A549 (cell line): ENCODE measurements around the gene CLPX. TPM values are rescaled to one million over a fixed set of nuclear protein-coding genes. Genes with fewer than 3 reads are reported as not detected.

Experiments
- ATAC-seq, 2 experiments: fragments of 200-7000 bp in 1 of 2; fragments of >200 bp in 1 of 2; cut with Nextera tagmentation in 1 of 2; cut with Tn5 transposase in 1 of 2; 3 replicates each; pipeline versions ENCODE4 v1.8.0 to v1.9.1; 2018 to 2020; ENCODE audit warnings: mild to moderate bottlenecking in 1 of 2, moderate library complexity in 1 of 2
- CTCF ChIA-PET: fragments of 300-600 bp; sonication (Branson Sonifier 250); formaldehyde crosslinking; extraction: SDS; loops from one replicate; lab custom pipeline; 2021; ENCODE audit warnings: antibody characterized with exemption, inconsistent platforms; lab: Yijun Ruan, JAX
- POLR2A ChIA-PET: fragments of 350-600 bp; formaldehyde crosslinking; extraction: SDS; loops from one replicate; lab custom pipeline; 2021; ENCODE audit warnings: antibody characterized with exemption, inconsistent platforms; lab: Yijun Ruan, JAX
- DNase-seq, 2 experiments: peaks; one replicate each; pipeline versions ENCODE4 v3.0.0 to v3.0.0-alpha.2; 2011 to 2016; ENCODE audit warnings: low read depth in 1 of 2, low spot score in 1 of 2
- FAIRE-seq: peaks from 2 replicates; lab custom pipeline; 2011; peaks lifted over from hg19 to GRCh38; lab: Jason Lieb, UNC
- H3K27ac ChIP-seq, 2 experiments: fragments of >200 bp; sonication (Bioruptor Twin); formaldehyde crosslinking; 3 replicates each; pipeline ENCODE4 v1.5.1; 2016 to 2017
- H3K4me1 ChIP-seq: fragments of >200 bp; sonication (Bioruptor Twin); formaldehyde crosslinking; 3 replicates; pipeline ENCODE4 v1.6.1; 2016
- H3K4me2 ChIP-seq: fragments of >200 bp; sonication (Bioruptor Twin); formaldehyde crosslinking; 3 replicates; pipeline ENCODE4 v1.6.1; 2016
- H3K4me3 ChIP-seq: fragments of >200 bp; sonication (Bioruptor Twin); formaldehyde crosslinking; 3 replicates; pipeline ENCODE4 v1.5.1; 2016
- H3K9me3 ChIP-seq: fragments of >200 bp; sonication (Bioruptor Twin); formaldehyde crosslinking; 3 replicates; pipeline ENCODE4 v1.6.1; 2016
- BHLHE40 ChIP-seq: IDR thresholded peaks from 2 replicates; pipeline ENCODE4 v1.6.1; 2012; ENCODE audit warnings: low read depth, low read length, inconsistent platforms
- CEBPB ChIP-seq, 2 experiments: fragments of >200 bp in 1 of 2; sonication (Bioruptor Twin) in 1 of 2; formaldehyde crosslinking in 1 of 2; IDR thresholded peaks; 2 replicates each; pipeline ENCODE4 v1.6.1; 2012 to 2016
- CHD2 ChIP-seq: fragments of 150-350 bp; IDR thresholded peaks from 2 replicates; pipeline ENCODE4 v1.6.1; 2014; ENCODE audit warnings: low read length; ENCODE audit not compliant: partially characterized antibody
- EHMT2 ChIP-seq: fragments of 200-600 bp; sonication (generic); IDR thresholded peaks from 2 replicates; pipeline ENCODE4 v1.6.1; 2016; ENCODE audit warnings: antibody characterized with exemption, low read depth, mild to moderate bottlenecking, moderate library complexity
- EP300 ChIP-seq, 2 experiments: fragments of >200 bp; sonication (Bioruptor Twin); formaldehyde crosslinking; IDR thresholded peaks; 2 replicates in 1 of 2; 3 replicates in 1 of 2; pipeline ENCODE4 v1.6.1; 2016 to 2017
- FOSB ChIP-seq: fragments of 250-450 bp; sonication (Bioruptor Pico); IDR thresholded peaks from 2 replicates; pipeline ENCODE4 v1.5.0; 2020; ENCODE audit warnings: mild to moderate bottlenecking, moderate library complexity
- HOXB5 ChIP-seq: fragments of 250-450 bp; sonication (Bioruptor Pico); IDR thresholded peaks from 2 replicates; pipeline ENCODE4 v1.5.0; 2020; ENCODE audit warnings: mild to moderate bottlenecking, moderate library complexity
- MAZ ChIP-seq: fragments of 150-350 bp; IDR thresholded peaks from 2 replicates; pipeline ENCODE4 v1.6.1; 2014; ENCODE audit warnings: antibody characterized with exemption, low read depth, low read length, borderline replicate concordance
- MYC ChIP-seq: IDR thresholded peaks from 2 replicates; pipeline ENCODE4 v1.6.1; 2012; ENCODE audit warnings: mild to moderate bottlenecking, inconsistent platforms, low read length, improper control_type of control experiment, borderline replicate concordance
- NR3C1 ChIP-seq: fragments of >200 bp; sonication (Bioruptor Twin); formaldehyde crosslinking; IDR thresholded peaks from 3 replicates; pipeline ENCODE4 v1.6.1; 2017
- PHF8 ChIP-seq: fragments of 200-600 bp; sonication (generic); IDR thresholded peaks from 2 replicates; pipeline ENCODE4 v1.6.1; 2016; ENCODE audit warnings: low read depth, mild to moderate bottlenecking, antibody characterized with exemption, moderate library complexity, borderline replicate concordance
- POLR2AphosphoS2 ChIP-seq: conservative IDR thresholded peaks from 2 replicates; pipeline ENCODE4 v1.6.1; 2012; ENCODE audit warnings: low read length, improper control_type of control experiment, inconsistent platforms
- RFX5 ChIP-seq: fragments of 450-650 bp; IDR thresholded peaks from 2 replicates; pipeline ENCODE4 v1.7.1; 2014; ENCODE audit warnings: antibody characterized with exemption, mild to moderate bottlenecking, moderate library complexity
- RNF2 ChIP-seq: fragments of 200-600 bp; sonication (generic); IDR thresholded peaks from 2 replicates; pipeline ENCODE4 v1.6.1; 2016; ENCODE audit warnings: low read depth, mild to moderate bottlenecking, antibody characterized with exemption, moderate library complexity, borderline replicate concordance
- SREBF2 ChIP-seq: fragments of 450-650 bp; IDR thresholded peaks from 2 replicates; pipeline ENCODE4 v1.6.1; 2014; ENCODE audit warnings: mild to moderate bottlenecking, moderate library complexity
- ZC3H11A ChIP-seq: fragments of 450-650 bp; IDR thresholded peaks from 2 replicates; pipeline ENCODE4 v1.6.1; 2014; ENCODE audit warnings: antibody characterized with exemption, mild to moderate bottlenecking
- ZSCAN20 ChIP-seq: fragments of 250-450 bp; sonication (Bioruptor Pico); IDR thresholded peaks from 2 replicates; pipeline ENCODE4 v1.8.0; 2022; ENCODE audit warnings: mild to moderate bottlenecking, moderate library complexity
- WGBS: methylation state at CpG from one replicate; pipeline ENCODE4 v1.1.6; 2017; ENCODE audit errors: missing lambda C conversion rate; 5-methylcytosine and 5-hydroxymethylcytosine counted together
- polyA plus RNA-seq, 4 experiments: library from polyadenylated mRNA; depleted of rRNA in 3 of 4; stranded (reverse); fragments of >200 nt; fragmentation: RNase III in 1 of 4; extraction: RNeasy Plus Mini Kit Qiagen cat#74134 plus additional on column Dnase treatment in 1 of 4; gene quantifications; 2 replicates in 3 of 4; 3 replicates in 1 of 4; pipeline ENCODE4 v1.2.3, GENCODE V29; 2011 to 2017
- TF ChIP-seq, protein P1 (sequence below): fragments of >200 bp; sonication (Bioruptor Twin); formaldehyde crosslinking; IDR thresholded peaks from 3 replicates; pipeline ENCODE4 v1.6.1; 2016
- TF ChIP-seq, protein P2 (sequence below): fragments of 450-650 bp; IDR thresholded peaks from 2 replicates; pipeline ENCODE4 v1.6.1; 2014; ENCODE audit warnings: antibody characterized with exemption
- TF ChIP-seq, protein P3 (sequence below): fragments of 200-600 bp; sonication (generic); IDR thresholded peaks from 2 replicates; pipeline ENCODE4 v1.6.1; 2016; ENCODE audit warnings: antibody characterized with exemption, mild to moderate bottlenecking, moderate library complexity

The CLPX gene
- polyA plus RNA-seq, 2 of the 4 experiments (the other 2 are of a cell fraction), result 55.4 to 113 TPM

DNA sequence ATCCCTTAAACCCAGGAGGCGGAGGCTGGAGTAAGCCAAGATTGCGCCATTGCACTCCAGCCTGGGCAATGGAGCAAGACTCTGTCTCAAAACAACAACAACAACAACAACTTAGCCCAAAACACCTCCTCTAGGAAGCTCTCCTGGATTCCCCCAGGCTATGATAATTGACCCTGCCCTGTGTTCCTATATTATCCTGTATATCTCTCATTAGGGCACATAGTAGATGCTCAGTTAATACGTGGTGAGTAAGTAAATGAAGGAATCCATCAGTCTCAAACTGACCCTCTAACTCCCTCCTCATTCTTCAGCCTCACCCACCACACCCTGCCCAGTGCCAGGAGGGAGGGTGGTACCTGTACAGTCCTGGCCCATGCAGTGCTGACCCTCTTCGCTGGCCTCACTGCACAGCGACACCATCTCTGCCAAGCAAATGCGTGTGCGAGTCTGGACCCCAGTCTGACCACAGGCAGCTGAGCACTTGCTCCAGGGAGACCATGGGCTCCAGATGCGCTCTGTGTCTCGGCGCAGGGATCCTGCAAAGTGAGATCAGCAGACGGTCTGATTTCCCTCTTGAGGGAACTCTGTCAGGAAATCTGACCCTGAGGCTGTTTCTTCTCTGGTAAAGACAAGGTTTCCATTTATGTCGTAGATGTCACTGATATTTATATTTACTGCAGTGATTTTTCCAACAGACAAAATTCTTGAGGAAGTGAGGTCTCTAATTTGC is 20.0 kb upstream of the CLPX start (continued):
- TF ChIP-seq ZSCAN20 (CRISPR knock-in tag), result no peak
- no peak for TF ChIP-seq NR3C1
- TF ChIP-seq MYC, result no peak
- no peak for TF ChIP-seq SREBF2

DNA sequence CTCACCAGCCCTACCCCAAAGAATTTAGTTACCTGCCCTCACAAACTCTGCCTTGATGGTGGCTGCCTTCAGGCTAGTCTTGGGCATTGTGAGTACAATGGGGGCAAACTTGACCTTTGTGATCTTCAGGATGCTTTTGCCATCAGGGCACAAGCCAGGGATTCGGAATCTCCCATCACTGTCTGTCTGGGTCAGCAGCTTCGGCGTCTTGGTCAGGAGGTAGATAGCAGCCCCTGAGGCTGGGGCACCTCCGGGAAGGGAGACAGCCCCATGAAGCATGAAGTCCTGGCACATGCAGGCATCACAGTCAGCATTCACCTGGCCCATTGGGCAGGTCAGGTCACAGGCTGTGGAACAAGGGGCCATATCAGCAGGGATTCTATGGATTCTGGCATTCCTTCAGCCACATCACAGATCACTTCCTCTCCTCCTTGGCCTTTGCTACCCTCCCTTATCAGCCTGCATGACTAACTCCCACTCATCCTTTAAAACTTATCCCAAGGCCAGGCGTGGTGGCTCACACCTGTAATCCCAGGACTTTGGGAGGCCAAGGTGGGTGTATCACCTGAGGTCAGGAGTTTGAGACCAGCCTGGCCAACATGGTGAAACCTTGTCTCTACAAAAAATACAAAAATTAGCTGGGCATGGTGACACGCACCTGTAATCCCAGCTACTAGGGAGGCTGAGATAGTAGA is 19.2 kb upstream of the CLPX start:
- TF ChIP-seq BHLHE40 (no peak), EHMT2 (no peak), NR3C1 (no peak), RNF2 (no peak), SREBF2 (no peak), ZC3H11A (no peak), EP300 (IDR thresholded peaks at IDR 0.05) (no peak), FOSB (CRISPR knock-in tag) (no peak), MAZ (no peak), CHD2 (no peak), POLR2AphosphoS2 (no peak), ZSCAN20 (CRISPR knock-in tag) (no peak)
- TF ChIP-seq, protein P1, sequence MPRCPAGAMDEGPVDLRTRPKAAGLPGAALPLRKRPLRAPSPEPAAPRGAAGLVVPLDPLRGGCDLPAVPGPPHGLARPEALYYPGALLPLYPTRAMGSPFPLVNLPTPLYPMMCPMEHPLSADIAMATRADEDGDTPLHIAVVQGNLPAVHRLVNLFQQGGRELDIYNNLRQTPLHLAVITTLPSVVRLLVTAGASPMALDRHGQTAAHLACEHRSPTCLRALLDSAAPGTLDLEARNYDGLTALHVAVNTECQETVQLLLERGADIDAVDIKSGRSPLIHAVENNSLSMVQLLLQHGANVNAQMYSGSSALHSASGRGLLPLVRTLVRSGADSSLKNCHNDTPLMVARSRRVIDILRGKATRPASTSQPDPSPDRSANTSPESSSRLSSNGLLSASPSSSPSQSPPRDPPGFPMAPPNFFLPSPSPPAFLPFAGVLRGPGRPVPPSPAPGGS, result no peak
- TF ChIP-seq, protein P2, sequence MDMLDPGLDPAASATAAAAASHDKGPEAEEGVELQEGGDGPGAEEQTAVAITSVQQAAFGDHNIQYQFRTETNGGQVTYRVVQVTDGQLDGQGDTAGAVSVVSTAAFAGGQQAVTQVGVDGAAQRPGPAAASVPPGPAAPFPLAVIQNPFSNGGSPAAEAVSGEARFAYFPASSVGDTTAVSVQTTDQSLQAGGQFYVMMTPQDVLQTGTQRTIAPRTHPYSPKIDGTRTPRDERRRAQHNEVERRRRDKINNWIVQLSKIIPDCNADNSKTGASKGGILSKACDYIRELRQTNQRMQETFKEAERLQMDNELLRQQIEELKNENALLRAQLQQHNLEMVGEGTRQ, result no peak
- TF ChIP-seq, protein P3, sequence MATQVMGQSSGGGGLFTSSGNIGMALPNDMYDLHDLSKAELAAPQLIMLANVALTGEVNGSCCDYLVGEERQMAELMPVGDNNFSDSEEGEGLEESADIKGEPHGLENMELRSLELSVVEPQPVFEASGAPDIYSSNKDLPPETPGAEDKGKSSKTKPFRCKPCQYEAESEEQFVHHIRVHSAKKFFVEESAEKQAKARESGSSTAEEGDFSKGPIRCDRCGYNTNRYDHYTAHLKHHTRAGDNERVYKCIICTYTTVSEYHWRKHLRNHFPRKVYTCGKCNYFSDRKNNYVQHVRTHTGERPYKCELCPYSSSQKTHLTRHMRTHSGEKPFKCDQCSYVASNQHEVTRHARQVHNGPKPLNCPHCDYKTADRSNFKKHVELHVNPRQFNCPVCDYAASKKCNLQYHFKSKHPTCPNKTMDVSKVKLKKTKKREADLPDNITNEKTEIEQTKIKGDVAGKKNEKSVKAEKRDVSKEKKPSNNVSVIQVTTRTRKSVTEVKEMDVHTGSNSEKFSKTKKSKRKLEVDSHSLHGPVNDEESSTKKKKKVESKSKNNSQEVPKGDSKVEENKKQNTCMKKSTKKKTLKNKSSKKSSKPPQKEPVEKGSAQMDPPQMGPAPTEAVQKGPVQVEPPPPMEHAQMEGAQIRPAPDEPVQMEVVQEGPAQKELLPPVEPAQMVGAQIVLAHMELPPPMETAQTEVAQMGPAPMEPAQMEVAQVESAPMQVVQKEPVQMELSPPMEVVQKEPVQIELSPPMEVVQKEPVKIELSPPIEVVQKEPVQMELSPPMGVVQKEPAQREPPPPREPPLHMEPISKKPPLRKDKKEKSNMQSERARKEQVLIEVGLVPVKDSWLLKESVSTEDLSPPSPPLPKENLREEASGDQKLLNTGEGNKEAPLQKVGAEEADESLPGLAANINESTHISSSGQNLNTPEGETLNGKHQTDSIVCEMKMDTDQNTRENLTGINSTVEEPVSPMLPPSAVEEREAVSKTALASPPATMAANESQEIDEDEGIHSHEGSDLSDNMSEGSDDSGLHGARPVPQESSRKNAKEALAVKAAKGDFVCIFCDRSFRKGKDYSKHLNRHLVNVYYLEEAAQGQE, result no peak
- TF ChIP-seq, all 56 proteins: peak for 0
- no peak overlapping the region for H3K4me3 ChIP-seq
- 84% methylated on average over 6 of the region's 6 CpGs for WGBS
- CTCF ChIA-PET, result interaction anchor here (0.6 to 2.0 kb wide), 4 partner anchors 15 to 75 kb away, joined by 3 to 6 read pairs (median 5); no protein-coding TSS in a partner anchor
- FAIRE-seq (no peak), ATAC-seq (no peak), DNase-seq (no peak)
- no peak overlapping the region for H3K4me2 ChIP-seq
- H3K27ac ChIP-seq, result no peak overlapping the region
- no peaks in the 10 kb centered on the region for H3K9me3 ChIP-seq
- H3K4me1 ChIP-seq, result no peaks in the 10 kb centered on the region
- POLR2A ChIA-PET, result no interaction called here

DNA sequence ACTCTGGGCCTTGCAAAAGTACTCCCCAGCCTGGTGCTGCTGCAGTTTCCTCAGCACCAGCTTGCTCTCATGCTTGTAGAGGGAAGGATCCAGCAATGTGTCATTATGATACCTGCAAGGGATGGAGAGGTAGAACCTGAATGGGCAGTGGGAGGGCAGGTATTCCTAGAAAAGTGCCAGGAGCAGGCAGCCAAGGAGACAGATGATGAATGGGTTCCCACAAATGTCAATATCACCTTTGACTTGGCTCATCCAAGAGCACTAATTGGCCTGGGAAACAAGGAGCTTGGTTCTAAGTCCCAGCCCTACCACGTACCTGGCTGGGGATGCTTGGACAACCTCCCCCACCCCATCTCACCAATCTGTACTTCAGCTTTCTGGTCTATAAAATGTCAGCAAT is 16.8 kb upstream of the CLPX start:
- DNase-seq, result no peak
- 45% methylated on average over 1 of the region's 1 CpG for WGBS
- Histone ChIP-seq H3K9me3 (no peaks in the 10 kb centered on the region), H3K4me1 (no peaks in the 10 kb centered on the region), H3K4me3 (no peak overlapping the region), H3K4me2 (no peak overlapping the region), H3K27ac (no peak overlapping the region)
- TF ChIP-seq HOXB5 (no peak), RFX5 (no peak), CEBPB (IDR thresholded peaks at IDR 0.05) (no peak), RNF2 (no peak), PHF8 (no peak), FOSB (CRISPR knock-in tag) (no peak)
- POLR2A ChIA-PET, result no interaction called here
- CTCF ChIA-PET, result interaction anchor here (0.7 to 5.4 kb wide), 11 partner anchors 10 to 117 kb away, joined by 3 to 35 read pairs (median 3); partner anchors contain the start of gene PARP16
- FAIRE-seq, result no peak
- ATAC-seq, result no peak
